ENCODE data around the gene DDX47. TPM values are rescaled to one million over a fixed set of nuclear protein-coding genes. Genes with fewer than 3 reads are reported as not detected.
A peak's percentile ranks its signal among the peaks of the same experiment; 100 is the strongest.

Gene DDX47
- total and polyA plus RNA-seq, 10 of the 15 experiments (the other 5 are each of a cell fraction or from before 2014, with no cell fraction given) = 84.8 to 266 (median 120) TPM

DNA sequence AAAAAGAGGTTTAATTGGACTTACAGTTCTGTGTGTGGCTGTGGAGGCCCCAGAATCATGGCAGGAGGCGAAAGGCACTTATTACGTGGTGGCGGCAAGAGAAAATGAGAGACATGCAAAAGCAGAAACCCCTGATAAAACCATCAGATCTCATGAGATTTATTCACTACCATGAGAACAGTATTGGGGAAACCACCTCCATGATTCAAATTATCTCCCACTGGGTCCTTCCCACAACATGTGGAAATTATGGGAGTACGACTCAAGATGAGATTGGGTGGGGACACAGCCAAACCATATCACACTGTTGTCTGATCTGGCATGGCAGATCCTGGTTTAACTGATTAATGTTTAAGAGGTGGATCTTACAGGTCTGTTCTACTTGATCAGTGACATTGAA, 5.6 kb downstream of the DDX47 start (continued):
- TF ChIP-seq, protein P1, sequence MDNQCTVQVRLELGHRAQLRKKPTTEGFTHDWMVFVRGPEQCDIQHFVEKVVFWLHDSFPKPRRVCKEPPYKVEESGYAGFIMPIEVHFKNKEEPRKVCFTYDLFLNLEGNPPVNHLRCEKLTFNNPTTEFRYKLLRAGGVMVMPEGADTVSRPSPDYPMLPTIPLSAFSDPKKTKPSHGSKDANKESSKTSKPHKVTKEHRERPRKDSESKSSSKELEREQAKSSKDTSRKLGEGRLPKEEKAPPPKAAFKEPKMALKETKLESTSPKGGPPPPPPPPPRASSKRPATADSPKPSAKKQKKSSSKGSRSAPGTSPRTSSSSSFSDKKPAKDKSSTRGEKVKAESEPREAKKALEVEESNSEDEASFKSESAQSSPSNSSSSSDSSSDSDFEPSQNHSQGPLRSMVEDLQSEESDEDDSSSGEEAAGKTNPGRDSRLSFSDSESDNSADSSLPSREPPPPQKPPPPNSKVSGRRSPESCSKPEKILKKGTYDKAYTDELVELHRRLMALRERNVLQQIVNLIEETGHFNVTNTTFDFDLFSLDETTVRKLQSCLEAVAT (IDR thresholded peaks at IDR 0.05) = no peak
- TF ChIP-seq, protein P2, sequence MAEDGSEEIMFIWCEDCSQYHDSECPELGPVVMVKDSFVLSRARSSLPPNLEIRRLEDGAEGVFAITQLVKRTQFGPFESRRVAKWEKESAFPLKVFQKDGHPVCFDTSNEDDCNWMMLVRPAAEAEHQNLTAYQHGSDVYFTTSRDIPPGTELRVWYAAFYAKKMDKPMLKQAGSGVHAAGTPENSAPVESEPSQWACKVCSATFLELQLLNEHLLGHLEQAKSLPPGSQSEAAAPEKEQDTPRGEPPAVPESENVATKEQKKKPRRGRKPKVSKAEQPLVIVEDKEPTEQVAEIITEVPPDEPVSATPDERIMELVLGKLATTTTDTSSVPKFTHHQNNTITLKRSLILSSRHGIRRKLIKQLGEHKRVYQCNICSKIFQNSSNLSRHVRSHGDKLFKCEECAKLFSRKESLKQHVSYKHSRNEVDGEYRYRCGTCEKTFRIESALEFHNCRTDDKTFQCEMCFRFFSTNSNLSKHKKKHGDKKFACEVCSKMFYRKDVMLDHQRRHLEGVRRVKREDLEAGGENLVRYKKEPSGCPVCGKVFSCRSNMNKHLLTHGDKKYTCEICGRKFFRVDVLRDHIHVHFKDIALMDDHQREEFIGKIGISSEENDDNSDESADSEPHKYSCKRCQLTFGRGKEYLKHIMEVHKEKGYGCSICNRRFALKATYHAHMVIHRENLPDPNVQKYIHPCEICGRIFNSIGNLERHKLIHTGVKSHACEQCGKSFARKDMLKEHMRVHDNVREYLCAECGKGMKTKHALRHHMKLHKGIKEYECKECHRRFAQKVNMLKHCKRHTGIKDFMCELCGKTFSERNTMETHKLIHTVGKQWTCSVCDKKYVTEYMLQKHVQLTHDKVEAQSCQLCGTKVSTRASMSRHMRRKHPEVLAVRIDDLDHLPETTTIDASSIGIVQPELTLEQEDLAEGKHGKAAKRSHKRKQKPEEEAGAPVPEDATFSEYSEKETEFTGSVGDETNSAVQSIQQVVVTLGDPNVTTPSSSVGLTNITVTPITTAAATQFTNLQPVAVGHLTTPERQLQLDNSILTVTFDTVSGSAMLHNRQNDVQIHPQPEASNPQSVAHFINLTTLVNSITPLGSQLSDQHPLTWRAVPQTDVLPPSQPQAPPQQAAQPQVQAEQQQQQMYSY (CRISPR knock-in tag; IDR thresholded peaks at IDR 0.05) = no peak
- TF ChIP-seq TAF1 (IDR thresholded peaks at IDR 0.05; ENCODE audit: borderline replicate concordance, low read depth, low read length) (no peak), RB1 (IDR thresholded peaks at IDR 0.05; ENCODE audit: borderline replicate concordance) (no peak), MEF2B (IDR thresholded peaks at IDR 0.05; ENCODE audit: partially characterized antibody, poor library complexity, severe bottlenecking) (peak; percentile 62), NBN (IDR thresholded peaks at IDR 0.05) (no peak), EED (IDR thresholded peaks at IDR 0.05; ENCODE audit: low read depth) (peak; percentile 35; the same call in 1 of the 2 replicates), SMAD1 (IDR thresholded peaks at IDR 0.05; ENCODE audit: low read depth, partially characterized antibody) (no peak), PAX8 (IDR thresholded peaks at IDR 0.05) (no peak)
- TF ChIP-seq, protein P3, sequence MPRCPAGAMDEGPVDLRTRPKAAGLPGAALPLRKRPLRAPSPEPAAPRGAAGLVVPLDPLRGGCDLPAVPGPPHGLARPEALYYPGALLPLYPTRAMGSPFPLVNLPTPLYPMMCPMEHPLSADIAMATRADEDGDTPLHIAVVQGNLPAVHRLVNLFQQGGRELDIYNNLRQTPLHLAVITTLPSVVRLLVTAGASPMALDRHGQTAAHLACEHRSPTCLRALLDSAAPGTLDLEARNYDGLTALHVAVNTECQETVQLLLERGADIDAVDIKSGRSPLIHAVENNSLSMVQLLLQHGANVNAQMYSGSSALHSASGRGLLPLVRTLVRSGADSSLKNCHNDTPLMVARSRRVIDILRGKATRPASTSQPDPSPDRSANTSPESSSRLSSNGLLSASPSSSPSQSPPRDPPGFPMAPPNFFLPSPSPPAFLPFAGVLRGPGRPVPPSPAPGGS (IDR thresholded peaks at IDR 0.05; ENCODE audit: borderline replicate concordance, insufficient read depth, low read depth, low read length, poor library complexity, severe bottlenecking) = peak; percentile 80
- TF ChIP-seq, protein P4, sequence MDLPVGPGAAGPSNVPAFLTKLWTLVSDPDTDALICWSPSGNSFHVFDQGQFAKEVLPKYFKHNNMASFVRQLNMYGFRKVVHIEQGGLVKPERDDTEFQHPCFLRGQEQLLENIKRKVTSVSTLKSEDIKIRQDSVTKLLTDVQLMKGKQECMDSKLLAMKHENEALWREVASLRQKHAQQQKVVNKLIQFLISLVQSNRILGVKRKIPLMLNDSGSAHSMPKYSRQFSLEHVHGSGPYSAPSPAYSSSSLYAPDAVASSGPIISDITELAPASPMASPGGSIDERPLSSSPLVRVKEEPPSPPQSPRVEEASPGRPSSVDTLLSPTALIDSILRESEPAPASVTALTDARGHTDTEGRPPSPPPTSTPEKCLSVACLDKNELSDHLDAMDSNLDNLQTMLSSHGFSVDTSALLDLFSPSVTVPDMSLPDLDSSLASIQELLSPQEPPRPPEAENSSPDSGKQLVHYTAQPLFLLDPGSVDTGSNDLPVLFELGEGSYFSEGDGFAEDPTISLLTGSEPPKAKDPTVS (IDR thresholded peaks at IDR 0.05; ENCODE audit: low read depth, low read length) = no peak
- TF ChIP-seq, protein P5, sequence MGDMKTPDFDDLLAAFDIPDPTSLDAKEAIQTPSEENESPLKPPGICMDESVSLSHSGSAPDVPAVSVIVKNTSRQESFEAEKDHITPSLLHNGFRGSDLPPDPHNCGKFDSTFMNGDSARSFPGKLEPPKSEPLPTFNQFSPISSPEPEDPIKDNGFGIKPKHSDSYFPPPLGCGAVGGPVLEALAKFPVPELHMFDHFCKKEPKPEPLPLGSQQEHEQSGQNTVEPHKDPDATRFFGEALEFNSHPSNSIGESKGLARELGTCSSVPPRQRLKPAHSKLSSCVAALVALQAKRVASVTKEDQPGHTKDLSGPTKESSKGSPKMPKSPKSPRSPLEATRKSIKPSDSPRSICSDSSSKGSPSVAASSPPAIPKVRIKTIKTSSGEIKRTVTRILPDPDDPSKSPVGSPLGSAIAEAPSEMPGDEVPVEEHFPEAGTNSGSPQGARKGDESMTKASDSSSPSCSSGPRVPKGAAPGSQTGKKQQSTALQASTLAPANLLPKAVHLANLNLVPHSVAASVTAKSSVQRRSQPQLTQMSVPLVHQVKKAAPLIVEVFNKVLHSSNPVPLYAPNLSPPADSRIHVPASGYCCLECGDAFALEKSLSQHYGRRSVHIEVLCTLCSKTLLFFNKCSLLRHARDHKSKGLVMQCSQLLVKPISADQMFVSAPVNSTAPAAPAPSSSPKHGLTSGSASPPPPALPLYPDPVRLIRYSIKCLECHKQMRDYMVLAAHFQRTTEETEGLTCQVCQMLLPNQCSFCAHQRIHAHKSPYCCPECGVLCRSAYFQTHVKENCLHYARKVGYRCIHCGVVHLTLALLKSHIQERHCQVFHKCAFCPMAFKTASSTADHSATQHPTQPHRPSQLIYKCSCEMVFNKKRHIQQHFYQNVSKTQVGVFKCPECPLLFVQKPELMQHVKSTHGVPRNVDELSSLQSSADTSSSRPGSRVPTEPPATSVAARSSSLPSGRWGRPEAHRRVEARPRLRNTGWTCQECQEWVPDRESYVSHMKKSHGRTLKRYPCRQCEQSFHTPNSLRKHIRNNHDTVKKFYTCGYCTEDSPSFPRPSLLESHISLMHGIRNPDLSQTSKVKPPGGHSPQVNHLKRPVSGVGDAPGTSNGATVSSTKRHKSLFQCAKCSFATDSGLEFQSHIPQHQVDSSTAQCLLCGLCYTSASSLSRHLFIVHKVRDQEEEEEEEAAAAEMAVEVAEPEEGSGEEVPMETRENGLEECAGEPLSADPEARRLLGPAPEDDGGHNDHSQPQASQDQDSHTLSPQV (IDR thresholded peaks at IDR 0.05) = no peak
- TF ChIP-seq, protein P6, sequence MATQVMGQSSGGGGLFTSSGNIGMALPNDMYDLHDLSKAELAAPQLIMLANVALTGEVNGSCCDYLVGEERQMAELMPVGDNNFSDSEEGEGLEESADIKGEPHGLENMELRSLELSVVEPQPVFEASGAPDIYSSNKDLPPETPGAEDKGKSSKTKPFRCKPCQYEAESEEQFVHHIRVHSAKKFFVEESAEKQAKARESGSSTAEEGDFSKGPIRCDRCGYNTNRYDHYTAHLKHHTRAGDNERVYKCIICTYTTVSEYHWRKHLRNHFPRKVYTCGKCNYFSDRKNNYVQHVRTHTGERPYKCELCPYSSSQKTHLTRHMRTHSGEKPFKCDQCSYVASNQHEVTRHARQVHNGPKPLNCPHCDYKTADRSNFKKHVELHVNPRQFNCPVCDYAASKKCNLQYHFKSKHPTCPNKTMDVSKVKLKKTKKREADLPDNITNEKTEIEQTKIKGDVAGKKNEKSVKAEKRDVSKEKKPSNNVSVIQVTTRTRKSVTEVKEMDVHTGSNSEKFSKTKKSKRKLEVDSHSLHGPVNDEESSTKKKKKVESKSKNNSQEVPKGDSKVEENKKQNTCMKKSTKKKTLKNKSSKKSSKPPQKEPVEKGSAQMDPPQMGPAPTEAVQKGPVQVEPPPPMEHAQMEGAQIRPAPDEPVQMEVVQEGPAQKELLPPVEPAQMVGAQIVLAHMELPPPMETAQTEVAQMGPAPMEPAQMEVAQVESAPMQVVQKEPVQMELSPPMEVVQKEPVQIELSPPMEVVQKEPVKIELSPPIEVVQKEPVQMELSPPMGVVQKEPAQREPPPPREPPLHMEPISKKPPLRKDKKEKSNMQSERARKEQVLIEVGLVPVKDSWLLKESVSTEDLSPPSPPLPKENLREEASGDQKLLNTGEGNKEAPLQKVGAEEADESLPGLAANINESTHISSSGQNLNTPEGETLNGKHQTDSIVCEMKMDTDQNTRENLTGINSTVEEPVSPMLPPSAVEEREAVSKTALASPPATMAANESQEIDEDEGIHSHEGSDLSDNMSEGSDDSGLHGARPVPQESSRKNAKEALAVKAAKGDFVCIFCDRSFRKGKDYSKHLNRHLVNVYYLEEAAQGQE (IDR thresholded peaks at IDR 0.05; ENCODE audit: low read depth, low read length) = no peak

Data from GM12878 (cell line).